Fibroblast of peridontal ligament (primary cell): ENCODE measurements around the gene AP1S1.
A peak's percentile ranks its signal among the peaks of the same experiment; 100 is the strongest.
"Not testable (repeated sequence)": the region's sequence is repeated elsewhere in the genome, so short reads cannot be mapped to it uniquely, and the experiment has no call there.

ENCODE experiments used
- DNase-seq: peaks from one replicate; pipeline ENCODE4 v3.0.0-alpha.2; 2010; ENCODE audit errors: extremely low read depth

The AP1S1 gene

DNA sequence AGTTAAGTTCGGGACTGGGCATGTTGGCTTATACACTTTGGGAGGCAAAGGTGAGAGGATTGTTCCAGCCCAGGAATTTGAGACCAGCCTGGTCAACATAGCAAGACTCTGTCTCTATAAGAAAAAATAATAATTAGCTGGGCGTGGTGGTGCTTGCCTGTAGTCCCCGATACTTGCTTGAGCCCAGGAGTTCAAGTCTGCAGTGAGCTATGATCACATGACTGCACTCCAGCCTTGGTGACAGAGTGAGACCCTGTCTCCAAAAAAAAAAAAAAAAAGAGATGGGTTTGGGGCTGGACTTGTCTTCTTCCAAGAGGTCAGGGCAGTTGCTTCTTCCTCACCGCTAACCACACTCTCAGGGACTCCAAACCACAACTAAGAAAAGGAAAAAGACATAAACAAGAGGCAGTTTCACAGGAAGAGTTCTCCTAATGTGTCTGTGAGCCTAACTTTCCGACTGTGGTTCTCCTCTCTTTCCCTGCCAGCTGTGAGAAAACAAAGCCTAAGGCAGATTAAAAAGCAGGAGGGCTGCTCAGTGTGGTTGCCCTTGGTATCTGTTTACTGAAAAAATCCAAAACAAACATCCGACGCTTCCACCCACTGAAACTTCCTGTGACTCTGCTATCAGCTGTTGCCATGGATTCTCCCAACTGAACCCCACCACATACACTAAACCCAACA is 29.8 kb upstream of the AP1S1 start:
- peak; percentile 91 for DNase-seq

DNA sequence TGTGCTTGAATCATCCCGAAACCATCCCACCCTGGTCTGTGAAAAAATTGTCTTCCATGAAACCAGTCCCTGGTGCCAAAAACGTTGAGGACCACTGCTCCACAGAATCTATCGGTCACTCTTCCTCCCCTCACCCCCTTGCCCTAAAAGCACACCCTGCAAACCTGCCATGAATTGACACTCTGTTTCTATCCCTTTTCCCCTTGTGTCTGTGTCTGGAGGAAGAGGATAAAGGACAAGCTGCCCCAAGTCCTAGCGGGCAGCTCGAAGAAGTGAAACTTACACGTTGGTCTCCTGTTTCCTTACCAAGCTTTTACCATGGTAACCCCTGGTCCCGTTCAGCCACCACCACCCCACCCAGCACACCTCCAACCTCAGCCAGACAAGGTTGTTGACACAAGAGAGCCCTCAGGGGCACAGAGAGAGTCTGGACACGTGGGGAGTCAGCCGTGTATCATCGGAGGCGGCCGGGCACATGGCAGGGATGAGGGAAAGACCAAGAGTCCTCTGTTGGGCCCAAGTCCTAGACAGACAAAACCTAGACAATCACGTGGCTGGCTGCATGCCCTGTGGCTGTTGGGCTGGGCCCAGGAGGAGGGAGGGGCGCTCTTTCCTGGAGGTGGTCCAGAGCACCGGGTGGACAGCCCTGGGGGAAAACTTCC is 28.2 kb upstream of the AP1S1 start:
- DNase-seq, result no peak

DNA sequence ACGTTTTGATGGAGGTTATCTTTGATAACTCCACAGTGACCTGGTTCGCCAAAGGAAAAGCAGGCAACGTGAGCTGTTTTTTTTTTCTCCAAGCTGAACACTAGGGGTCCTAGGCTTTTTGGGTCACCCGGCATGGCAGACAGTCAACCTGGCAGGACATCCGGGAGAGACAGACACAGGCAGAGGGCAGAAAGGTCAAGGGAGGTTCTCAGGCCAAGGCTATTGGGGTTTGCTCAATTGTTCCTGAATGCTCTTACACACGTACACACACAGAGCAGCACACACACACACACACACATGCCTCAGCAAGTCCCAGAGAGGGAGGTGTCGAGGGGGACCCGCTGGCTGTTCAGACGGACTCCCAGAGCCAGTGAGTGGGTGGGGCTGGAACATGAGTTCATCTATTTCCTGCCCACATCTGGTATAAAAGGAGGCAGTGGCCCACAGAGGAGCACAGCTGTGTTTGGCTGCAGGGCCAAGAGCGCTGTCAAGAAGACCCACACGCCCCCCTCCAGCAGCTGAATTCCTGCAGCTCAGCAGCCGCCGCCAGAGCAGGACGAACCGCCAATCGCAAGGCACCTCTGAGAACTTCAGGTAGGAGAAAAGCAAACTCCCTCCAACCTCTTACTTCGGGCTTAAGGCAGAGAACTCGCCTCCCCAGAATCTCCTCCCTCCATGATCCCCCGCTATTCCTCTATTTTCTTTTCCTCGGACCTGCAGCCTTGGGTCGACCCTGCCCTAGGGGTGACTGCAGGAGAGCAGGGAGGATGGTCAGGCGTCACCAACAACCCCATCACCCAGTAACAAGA is 27.4 kb upstream of the AP1S1 start, which contains the start of gene SERPINE1:
SERPINE1 (plus strand) TSS at position 454 of the 809 bp plus-strand sequence. CDS start 1,290 bp downstream, outside the sequence.
- peak; percentile 99 for DNase-seq

DNA sequence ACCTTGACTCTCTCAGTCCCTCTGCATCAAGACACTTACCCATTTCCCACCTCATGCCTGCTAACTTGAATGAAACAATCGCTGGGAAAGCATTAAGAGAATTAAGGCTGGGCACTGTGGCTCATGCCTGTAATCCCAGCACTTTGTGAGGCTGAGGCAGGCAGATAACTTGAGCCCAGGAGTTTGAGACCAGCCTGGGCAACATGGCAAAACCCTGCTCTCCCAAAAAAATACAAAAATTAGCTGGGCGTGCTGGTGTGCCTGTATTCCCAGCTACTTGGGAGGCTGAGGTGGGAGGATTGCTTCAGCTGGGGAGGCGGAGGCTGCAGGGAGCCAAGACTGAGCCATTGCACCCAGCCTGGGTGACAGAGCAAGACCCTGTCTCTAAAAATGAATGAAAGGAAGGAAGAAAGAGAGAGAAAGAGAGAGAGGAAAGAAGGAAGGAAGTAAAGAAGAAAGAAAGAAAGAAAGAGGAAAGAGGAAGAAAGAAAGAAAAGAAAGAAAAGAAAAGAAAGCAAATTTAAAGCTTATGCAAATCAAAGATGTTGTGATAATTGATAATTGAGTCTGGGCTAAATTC is 26.7 kb upstream of the AP1S1 start:
- DNase-seq, result no peak

DNA sequence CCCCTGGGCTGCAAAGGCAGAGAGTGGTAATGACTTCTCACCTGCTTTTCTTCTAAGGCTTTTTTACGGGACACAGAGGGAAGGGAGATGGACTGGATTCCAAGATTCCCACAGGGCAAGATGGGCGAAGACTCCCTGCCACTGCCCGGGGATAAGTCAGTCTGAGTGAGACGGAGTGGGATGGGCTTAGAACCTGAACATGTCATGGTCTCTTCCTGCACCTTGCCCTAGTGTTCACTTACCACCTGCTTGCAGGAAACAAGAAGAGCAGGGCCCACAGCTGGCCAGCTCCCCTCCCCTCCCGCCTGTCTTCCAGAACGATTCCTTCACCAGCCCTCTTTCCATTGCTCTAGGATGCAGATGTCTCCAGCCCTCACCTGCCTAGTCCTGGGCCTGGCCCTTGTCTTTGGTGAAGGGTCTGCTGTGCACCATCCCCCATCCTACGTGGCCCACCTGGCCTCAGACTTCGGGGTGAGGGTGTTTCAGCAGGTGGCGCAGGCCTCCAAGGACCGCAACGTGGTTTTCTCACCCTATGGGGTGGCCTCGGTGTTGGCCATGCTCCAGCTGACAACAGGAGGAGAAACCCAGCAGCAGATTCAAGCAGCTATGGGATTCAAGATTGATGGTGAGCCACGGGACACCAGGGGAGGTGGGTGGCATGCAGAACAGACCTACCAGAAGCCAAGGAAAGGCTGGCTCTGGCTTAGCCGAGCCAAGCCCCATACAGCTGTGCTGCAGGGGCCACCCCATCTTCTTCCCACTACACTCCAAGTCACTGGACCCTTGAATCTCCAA is 26.0 kb upstream of the AP1S1 start:
- DNase-seq, result no peak

DNA sequence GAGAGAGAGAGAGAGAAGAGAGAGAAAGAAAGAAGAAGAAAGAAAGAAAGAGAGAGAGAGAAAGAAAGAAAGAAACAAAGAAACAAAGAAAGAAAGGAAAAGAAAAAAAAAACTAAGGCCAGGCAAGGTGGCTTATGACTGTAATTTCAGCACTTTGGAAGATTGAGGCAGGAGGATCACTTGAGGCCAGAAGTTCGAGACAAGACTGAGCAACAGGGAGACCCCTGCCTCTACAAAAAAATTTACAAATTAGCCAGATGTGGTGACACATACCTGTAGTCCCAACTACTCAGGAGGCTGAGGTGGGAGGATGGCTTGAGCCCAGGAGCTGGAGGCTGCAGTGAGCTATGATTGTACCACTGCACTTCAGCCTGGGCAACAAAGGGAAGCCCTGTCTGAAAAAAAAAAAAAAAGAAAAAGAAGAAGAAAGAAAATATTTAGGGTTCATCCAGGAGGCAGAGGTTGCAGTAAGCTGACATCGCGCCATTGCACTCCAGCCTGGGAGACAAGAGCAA is 24.6 kb upstream of the AP1S1 start:
- DNase-seq, result no peak

DNA sequence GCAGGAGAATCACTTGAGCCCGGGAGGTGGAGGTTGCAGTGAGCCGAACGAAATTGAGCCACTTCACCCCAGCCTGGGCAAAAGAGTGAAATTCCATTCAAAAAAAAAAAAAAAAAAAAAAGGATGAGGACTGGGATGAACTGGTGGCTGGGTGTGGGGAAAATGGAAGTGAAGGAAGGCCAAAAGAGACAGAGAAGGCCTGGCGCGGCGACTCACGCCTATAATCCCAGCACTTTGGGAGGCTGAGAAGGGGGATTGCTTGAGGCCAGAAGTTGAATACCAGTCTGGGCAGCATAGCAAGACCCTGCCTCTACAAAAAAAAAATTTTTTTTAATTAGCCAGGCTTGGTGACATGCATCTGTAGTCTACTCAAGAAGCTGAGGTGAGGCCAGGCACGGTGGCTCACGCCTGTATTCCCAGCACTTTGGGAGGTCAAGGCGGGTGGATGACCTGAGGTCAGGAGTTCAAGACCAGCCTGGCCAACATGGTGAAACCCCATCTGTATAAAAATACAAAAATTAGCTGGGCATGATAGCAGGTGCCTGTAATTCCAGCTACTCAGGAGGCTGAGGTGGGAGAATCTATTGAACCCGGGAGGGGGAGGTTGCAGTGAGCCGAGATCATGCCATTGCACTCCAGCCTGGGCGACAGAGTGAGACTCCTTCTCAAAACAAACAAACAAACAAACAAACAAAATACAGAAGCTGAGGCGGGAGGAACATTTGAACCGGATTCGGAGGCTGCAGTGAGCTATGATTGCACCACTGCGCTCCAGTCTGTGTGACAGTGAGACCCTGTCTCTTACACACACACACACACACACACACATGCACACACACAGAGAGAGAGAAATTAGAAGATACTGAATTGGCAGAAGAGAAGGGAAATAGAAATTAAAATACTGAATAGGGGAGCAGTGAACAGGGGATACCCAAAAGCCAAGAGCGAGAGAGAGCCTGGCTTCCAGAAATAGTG is 21.4 kb upstream of the AP1S1 start:
- not testable (repeated sequence) for DNase-seq

DNA sequence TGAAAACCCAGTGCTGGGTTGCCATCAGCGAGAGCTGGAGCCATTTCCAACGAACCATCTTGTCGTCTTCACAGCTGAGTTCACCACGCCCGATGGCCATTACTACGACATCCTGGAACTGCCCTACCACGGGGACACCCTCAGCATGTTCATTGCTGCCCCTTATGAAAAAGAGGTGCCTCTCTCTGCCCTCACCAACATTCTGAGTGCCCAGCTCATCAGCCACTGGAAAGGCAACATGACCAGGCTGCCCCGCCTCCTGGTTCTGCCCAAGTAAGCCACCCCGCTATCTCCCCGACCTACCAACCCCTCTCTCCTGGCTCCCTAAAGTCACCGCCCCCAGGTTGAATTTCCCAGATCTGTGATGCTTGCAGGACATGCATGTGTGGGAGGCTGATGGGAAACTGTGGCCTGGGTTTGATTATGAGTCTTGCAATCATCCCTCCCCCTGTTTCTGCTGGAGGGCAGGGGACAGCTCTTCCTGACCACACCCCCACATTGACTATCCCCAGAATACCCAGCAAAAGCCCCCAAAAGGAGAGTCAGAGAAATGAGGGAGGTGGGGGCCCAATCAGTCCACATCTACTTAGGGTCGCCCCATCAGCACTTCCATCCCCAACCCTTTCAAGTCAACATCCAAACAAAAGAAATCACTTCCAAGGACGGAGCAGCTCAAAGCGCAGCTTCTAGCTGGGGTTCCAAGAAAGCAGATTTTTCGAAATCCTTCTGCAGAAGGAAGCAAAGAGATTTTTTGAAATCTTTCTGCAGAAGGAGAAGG is 20.5 kb upstream of the AP1S1 start:
- DNase-seq, result peak; percentile 60

DNA sequence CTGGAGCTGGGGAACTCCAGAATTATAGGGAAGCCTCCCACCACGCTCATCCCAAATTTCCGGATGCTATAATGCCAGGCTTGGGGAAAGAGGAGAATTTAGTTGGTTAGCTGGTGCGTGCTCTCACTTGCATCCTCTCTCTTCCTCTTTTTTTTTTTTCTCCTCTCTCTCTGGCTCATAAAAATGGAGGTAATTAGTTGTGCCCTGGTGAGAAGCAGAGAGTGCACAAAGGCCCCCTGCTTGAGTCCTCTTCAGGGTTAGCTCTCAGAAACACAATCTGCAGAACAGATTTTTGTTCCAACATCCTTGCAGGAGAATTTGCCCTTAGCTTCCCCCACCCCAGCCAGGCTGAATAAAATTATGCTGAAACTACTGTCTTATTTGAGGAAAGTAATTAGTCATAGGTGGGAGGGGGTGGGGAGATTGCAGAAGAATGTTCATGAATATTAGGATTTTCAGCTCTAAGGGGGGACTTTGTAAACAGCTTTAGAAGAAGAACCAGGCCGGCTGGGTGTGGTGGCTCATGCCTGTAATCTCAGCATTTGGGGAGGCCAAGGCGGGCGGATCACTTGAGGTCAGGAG is 19.8 kb upstream of the AP1S1 start:
- DNase-seq, result no peak

DNA sequence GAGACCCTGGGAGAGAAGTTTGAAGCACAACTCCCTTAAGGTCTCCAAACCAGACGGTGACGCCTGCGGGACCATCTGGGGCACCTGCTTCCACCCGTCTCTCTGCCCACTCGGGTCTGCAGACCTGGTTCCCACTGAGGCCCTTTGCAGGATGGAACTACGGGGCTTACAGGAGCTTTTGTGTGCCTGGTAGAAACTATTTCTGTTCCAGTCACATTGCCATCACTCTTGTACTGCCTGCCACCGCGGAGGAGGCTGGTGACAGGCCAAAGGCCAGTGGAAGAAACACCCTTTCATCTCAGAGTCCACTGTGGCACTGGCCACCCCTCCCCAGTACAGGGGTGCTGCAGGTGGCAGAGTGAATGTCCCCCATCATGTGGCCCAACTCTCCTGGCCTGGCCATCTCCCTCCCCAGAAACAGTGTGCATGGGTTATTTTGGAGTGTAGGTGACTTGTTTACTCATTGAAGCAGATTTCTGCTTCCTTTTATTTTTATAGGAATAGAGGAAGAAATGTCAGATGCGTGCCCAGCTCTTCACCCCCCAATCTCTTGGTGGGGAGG is 16.5 kb upstream of the AP1S1 start:
- DNase-seq, result no peak

DNA sequence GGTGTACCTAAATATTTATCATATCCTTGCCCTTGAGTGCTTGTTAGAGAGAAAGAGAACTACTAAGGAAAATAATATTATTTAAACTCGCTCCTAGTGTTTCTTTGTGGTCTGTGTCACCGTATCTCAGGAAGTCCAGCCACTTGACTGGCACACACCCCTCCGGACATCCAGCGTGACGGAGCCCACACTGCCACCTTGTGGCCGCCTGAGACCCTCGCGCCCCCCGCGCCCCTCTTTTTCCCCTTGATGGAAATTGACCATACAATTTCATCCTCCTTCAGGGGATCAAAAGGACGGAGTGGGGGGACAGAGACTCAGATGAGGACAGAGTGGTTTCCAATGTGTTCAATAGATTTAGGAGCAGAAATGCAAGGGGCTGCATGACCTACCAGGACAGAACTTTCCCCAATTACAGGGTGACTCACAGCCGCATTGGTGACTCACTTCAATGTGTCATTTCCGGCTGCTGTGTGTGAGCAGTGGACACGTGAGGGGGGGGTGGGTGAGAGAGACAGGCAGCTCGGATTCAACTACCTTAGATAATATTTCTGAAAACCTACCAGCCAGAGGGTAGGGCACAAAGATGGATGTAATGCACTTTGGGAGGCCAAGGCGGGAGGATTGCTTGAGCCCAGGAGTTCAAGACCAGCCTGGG is 15.9 kb upstream of the AP1S1 start:
- peak; percentile 97 for DNase-seq

DNA sequence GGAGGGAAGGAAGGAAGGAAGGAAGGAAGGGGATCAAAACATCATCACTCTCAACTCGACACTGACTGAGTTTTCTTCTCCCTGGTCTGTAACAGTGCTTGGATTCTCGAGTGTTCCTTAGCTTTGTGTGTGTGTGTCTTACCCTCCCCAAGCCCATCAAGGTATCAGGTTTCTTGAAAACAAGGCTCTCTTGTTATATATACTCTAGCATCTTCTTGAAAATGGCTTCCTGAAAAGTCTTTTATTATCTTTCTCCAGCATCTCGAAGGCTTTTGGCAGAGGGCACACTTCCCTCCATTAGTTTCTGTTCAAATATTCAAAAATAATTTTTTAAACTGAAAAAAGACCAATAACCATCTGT is 14.0 kb upstream of the AP1S1 start:
- DNase-seq, result no peak

DNA sequence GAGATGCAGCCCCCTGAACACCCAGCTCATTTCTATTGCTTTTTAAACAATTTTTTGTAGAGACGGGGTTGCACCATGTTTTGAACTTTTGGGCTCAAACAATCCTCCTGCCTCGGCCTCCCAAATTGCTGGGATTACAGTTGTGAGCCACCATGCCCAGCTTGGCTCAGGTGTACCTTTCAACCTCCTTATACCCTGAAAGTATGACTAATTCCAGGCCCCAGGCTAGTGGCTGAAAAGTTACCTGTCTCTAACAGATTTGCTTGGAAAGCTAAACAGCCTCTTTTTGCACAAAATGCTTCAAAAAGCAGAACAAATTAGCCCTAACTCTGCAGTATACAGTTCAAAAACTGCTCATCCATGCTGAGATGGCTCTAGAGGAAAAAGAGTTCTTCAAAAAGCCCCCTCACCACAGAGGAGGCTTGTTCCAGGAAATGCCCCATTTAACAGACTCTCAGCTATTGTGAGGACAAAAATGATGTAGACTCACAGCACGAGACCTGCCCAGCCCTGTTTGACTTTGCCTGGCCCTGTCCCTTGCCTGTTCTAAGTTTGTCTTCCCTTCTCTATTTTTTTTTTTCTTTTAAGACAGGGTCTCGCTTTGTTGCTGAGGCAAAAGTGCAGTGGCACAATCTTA is 13.4 kb upstream of the AP1S1 start:
- no peak for DNase-seq

DNA sequence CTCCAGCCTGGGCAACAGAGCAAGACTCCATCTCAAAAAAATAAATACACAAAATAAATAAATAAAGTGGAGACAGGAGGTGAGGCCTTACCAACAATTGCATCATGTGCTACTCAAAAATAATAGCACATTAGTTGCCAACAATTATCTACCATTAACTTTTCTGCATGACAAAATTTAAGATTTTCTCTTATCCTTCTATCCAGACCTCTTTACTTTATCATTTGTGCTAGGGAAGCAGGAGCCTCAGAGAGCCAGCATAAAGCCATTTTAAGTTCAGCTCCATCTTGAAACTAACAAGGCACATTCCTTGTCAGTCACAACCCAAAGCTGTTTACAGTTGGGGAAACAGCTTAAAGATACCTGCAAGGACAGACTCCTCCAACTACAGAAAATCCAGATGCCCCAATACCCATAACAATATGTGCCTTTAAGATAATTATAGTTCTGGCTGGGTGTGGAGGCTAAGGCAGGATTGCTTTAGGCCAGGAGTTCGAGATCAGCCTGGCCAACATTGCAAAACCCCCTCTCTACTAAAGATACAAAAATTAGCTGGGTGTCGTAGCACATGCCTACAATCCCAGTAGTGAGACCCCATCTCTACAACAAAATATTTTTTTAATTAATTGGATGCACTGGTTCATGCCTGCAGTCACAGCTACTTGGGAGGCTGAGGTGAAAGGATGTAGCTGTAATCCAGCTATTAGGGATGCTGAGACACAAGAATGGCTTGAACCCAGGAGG is 2.2 kb upstream of the AP1S1 start:
- DNase-seq, result no peak

DNA sequence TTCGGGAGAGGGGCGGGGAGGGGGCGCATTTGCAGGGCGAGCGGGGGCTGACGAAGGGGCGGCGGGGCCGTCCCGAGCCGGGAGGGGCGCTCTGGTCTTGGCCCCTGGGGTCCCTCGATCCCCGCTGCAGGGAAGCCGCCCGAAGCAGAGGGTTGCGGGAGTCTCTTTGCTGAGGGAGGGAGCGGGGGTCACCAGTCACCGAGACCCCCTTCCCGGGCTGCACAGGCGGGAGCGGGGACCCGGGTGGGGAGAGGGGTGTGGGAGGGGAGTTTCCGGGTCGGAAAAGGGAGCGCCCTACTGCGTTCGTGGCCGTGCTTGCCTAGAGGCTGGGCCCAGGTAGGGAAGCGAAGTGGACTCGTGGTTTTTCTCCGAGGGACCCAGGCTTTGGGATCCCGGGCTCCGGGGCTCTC is 422 bp downstream of the AP1S1 start:
- DNase-seq, result no peak

DNA sequence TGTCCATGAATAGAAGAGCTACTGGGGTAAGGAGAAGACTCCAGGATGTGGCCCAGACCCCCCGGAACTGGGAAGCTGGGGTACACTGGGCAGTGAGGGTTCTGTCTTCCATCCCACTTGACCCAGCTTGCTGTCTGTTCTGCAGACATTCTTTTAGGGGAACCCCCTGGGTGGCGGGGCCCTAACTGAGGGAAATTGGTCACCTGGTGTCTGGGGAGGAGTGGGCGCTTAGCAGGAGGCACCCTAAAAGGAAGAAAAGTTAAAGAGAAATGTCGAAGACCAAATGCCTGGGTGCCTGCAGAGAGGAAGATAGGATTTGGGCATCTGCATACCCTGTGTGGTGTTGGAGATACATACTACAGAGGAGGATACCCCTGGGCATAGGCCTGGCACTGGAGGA is 1.0 kb downstream of the AP1S1 start:
- no peak for DNase-seq

DNA sequence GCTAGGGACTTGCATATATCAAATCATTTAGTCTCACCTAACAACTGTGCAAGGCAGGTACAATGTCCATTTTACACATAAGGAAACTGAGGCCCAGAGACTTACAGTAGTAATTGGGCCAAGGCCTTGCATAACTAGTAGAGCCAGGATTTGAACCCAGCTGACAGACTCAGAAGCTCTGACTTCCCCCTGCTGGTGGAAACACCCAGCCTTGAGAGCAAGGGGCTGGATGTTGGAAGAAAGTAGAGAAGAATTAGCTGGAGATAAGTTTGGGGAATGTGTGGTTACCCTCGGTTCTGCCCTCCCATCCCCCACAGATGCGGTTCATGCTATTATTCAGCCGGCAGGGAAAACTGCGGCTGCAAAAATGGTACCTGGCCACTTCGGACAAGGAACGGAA is 2.0 kb downstream of the AP1S1 start:
- DNase-seq, result no peak
